ENCODE data around the gene PRKAG2. TPM values are rescaled to one million over a fixed set of nuclear protein-coding genes. Genes with fewer than 3 reads are reported as not detected.
A peak's percentile ranks its signal among the peaks of the same experiment; 100 is the strongest.

PRKAG2 gene
- total RNA-seq, 1 experiment from 2014 or later, result 23.9 TPM

- Histone ChIP-seq H3K4me1 (ENCODE audit: insufficient read depth, low read length) (peaks cover 16% of the 10 kb centered on the region), H3K9ac (ENCODE audit: low read length) (no peak overlapping the region), H3K9me3 (ENCODE audit: low read length) (no peaks in the 10 kb centered on the region), H3K4me3 (ENCODE audit: low read length) (peak overlapping the region; percentile 54), H4K20me1 (ENCODE audit: low read length) (no peaks in the 10 kb centered on the region), H3K9me2 (replicated peaks; ENCODE audit: low read length) (no peaks in the 10 kb centered on the region), H3F3A (ENCODE audit: low read length, unreplicated experiment) (no peaks in the 10 kb centered on the region), H3K27me3 (ENCODE audit: low read length) (no peaks in the 10 kb centered on the region), H2AFZ (ENCODE audit: low read length) (peak overlapping the region; percentile 51; the same call in 1 of the 2 replicates), H3K4me2 (ENCODE audit: low read length) (peak overlapping the region; percentile 82), H3K79me2 (ENCODE audit: low read length) (no peaks in the 10 kb centered on the region), H3K27ac (ENCODE audit: low read length) (no peak overlapping the region), H3K36me3 (ENCODE audit: low read depth, low read length) (no peaks in the 10 kb centered on the region)
- ATAC-seq (peak; percentile 96), DNase-seq (peak; percentile 98)
- TF ChIP-seq EZH2 (IDR thresholded peaks at IDR 0.05; ENCODE audit: low read length, unreplicated experiment) (no peak), CTCF (conservative IDR thresholded peaks at IDR 0.05; ENCODE audit: low read depth, low read length) (no peak), EZH2phosphoT487 (IDR thresholded peaks at IDR 0.05; ENCODE audit: borderline replicate concordance, low read length) (peak; percentile 57; the same call in 1 of the 2 replicates)
- BruUV-seq (replicated peaks), result no TSS peak
- ChIA-PET POLR2A (ENCODE audit: unreplicated experiment) (interaction anchor here (0.5 to 1.0 kb wide), 3 partner anchors 18 to 243 kb away, joined by 3 to 6 read pairs (median 3); partner anchors contain the start of gene RHEB), CTCF (interaction anchor here (0.6 kb wide), 2 partner anchors 31 to 55 kb away, joined by 3 read pairs; no protein-coding TSS in a partner anchor)
- intact Hi-C loops (cut with micrococcal nuclease), result loop anchor here (1.0 kb wide), 2 partner anchors 18 to 31 kb away; no protein-coding TSS in a partner anchor
Measured at GRCh38 chr7:151727579-151728285, 149.2 kb downstream of the PRKAG2 start.

- H3K4me2 ChIP-seq (ENCODE audit: low read length), result peak overlapping the region; percentile 66
- POLR2A ChIA-PET (ENCODE audit: unreplicated experiment), result interaction anchor here (0.5 to 1.0 kb wide), 3 partner anchors 18 to 242 kb away, joined by 3 to 6 read pairs (median 3); partner anchors contain the start of gene RHEB
Measured at GRCh38 chr7:151726652-151727578, 150.0 kb downstream of the PRKAG2 start.

More at GRCh38 chr7:151726652-151727578, 150.0 kb downstream of the PRKAG2 start:
- ATAC-seq (no peak), DNase-seq (no peak)
- Histone ChIP-seq H3K27me3 (ENCODE audit: low read length) (no peaks in the 10 kb centered on the region), H3K79me2 (ENCODE audit: low read length) (no peaks in the 10 kb centered on the region), H3K4me3 (ENCODE audit: low read length) (no peak overlapping the region), H3K27ac (ENCODE audit: low read length) (no peak overlapping the region), H3K36me3 (ENCODE audit: low read depth, low read length) (no peaks in the 10 kb centered on the region), H2AFZ (ENCODE audit: low read length) (no peak overlapping the region), H3K4me1 (ENCODE audit: insufficient read depth, low read length) (peaks cover 16% of the 10 kb centered on the region), H4K20me1 (ENCODE audit: low read length) (no peaks in the 10 kb centered on the region), H3F3A (ENCODE audit: low read length, unreplicated experiment) (no peaks in the 10 kb centered on the region), H3K9ac (ENCODE audit: low read length) (no peak overlapping the region), H3K9me3 (ENCODE audit: low read length) (no peaks in the 10 kb centered on the region), H3K9me2 (replicated peaks; ENCODE audit: low read length) (no peaks in the 10 kb centered on the region)
- BruUV-seq (replicated peaks), result no TSS peak
- TF ChIP-seq CTCF (conservative IDR thresholded peaks at IDR 0.05; ENCODE audit: low read depth, low read length) (no peak), EZH2 (IDR thresholded peaks at IDR 0.05; ENCODE audit: low read length, unreplicated experiment) (no peak), EZH2phosphoT487 (IDR thresholded peaks at IDR 0.05; ENCODE audit: borderline replicate concordance, low read length) (no peak)
- intact Hi-C loops (cut with micrococcal nuclease), result loop anchor here (1.0 kb wide), 2 partner anchors 18 to 31 kb away; no protein-coding TSS in a partner anchor
- CTCF ChIA-PET, result interaction anchor here (0.6 kb wide), 2 partner anchors 30 to 55 kb away, joined by 3 read pairs; no protein-coding TSS in a partner anchor

All from PC-3 (cell line).